ENCODE measurements around the gene CRIP2.

CRIP2 gene

DNA sequence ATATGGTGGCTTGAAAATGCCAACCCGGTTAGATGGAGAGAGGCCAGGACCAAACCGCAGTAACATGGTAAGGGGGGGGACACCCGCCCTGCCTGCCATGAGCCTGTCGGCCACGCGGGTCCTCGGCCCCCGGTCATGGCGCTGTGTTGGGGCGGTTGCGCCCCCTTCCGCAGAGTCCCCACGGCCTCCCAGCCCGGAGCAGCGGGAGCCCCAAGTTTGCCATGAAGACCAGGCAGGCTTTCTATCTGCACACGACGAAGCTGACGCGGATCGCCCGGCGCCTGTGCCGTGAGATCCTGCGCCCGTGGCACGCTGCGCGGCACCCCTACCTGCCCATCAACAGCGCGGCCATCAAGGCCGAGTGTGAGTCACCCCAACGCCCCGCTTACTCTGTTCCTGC is 10.1 kb upstream of the CRIP2 start:
- no peak for DNase-seq (ENCODE audit: low spot score)

DNA sequence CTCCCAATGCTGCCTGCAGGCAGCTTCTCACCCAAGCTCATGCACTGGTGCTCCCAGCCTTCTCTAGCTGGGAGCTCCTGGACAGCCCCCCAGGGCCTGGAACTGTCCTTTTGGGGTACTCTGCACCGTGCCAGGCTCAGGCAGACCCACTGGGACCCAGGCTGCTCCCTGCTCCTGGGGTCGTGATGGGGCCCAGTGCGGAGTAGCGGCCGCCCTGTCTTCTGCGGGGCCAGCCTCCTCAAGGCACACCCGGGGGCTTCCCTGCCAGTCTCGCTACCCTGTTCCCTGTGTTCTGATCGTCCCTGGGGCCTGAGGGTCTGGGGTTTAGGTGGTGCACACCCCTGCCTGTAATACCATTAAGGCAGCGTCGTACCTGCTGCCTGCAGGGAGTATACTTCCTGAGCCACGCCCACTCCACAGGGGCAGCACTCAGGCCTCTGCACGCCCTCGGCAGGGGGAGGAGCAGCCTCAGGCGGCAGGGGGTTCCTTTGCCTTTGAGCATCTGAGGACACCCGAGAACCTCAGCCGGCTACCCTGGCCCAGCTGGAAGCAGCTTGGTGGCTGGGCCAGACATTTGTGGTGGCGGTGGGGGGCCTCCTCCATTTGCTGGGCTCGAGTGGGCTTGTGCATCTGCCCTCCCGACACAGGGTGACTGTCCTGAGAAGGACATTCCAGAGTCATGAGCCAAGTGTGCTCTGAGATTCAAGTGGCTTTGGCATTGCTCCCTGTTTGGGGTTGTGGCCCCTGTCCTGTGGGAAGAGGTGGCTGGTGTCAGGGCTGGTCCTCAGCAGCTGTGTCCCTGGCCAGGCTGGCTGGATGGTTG is 9.2 kb upstream of the CRIP2 start:
- DNase-seq (ENCODE audit: low spot score): no peak

- DNase-seq (ENCODE audit: low spot score): no peak
These were observed 7.9 kb upstream of the CRIP2 start for GRCh38 chr14:105466531-105467248.

DNA sequence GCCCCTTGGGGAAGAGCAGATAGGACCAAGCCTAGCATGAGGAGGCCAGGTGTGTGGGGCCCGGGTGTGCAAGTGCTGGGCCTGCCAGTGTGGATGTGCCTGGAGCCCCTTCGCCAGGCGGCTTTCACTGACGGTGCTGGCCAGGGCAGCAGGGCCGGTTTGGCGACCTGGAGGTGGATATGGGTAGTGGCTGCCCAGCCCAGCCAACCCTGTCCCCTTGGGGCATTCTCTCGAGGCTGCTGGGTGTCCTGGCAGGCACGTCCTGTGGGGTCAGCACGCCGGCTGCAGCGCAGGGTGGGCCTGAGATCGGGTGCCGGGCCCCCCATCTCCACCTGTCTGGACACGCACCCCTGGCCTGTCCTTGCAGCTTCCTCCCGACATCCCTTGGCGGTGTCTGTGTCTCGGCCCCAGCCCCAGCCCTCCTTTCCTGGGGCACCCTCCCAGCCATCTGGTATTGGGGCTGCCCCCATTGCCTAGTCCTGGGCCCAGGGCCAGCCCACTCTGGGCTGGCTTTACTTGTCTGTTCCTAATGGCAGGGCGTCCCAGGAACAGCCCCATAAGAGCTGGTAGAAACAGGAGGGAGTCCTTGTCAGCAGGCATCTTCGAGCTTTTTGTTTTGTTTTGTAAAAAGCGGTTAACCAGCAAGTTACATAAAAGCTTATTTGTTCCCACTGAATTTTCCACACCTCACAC is 7.2 kb upstream of the CRIP2 start:
- no peak for DNase-seq (ENCODE audit: low spot score)

DNA sequence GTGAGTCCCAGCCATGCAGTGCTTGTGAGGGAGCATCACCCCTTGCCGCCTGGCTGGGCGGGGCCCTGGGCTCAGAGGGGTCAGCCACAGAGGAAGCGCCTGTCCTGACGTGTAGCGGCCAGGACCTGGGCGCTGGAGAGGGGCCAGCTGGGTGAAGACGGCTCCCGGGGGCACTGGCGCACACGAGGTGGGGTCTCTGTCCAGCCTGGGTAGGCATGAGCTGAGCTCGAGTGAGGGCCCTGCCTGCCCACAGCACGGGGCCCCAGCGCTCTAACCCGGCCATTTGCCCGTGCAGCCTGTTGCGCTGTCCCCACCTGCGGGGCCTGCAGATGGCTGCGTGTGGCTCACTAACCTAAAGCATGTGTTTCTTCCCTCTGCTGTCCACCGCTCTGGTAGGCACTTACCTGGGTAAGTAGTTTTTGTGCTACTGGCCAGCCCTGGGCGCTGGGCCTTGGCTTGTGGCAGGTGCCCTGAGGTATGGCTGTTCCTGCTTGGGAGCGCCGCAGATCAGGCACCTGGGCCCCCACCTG is 6.6 kb upstream of the CRIP2 start:
- DNase-seq (ENCODE audit: low spot score): no peak

- DNase-seq (ENCODE audit: low spot score): no peak
These were observed 5.9 kb upstream of the CRIP2 start for GRCh38 chr14:105468621-105469241.

GRCh38 chr14:105469456-105470349 is 4.9 kb upstream of the CRIP2 start:
- no peak for DNase-seq (ENCODE audit: low spot score)

- no peak for DNase-seq (ENCODE audit: low spot score)
These were observed 4.0 kb upstream of the CRIP2 start for GRCh38 chr14:105470350-105471296.

DNA sequence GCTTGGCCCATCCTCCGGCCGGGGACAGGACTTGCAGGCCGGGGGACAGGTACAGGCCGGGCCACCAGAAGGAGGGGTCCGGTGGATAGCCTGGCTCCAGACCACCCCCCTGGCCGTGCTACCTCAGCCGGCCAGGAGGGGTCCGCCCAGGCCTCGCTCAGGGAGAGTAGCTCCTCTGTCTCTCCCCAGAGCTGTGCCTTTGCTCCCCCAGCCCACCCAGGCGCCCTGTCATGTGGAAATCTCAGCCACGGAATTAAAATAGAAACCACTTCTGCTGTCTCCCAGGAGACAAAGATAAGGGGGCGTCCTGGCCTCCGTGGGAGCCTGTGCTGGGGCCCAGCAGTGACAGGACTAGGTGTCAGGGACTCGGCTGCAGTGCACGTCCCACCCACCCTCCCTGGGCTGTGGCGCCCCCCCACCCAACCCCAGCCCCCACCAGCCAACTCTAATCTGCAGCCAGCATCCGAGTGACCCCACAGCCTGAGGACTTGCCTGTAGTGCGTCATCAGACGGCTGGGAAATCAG is 3.3 kb upstream of the CRIP2 start:
- no peak for DNase-seq (ENCODE audit: low spot score)

DNA sequence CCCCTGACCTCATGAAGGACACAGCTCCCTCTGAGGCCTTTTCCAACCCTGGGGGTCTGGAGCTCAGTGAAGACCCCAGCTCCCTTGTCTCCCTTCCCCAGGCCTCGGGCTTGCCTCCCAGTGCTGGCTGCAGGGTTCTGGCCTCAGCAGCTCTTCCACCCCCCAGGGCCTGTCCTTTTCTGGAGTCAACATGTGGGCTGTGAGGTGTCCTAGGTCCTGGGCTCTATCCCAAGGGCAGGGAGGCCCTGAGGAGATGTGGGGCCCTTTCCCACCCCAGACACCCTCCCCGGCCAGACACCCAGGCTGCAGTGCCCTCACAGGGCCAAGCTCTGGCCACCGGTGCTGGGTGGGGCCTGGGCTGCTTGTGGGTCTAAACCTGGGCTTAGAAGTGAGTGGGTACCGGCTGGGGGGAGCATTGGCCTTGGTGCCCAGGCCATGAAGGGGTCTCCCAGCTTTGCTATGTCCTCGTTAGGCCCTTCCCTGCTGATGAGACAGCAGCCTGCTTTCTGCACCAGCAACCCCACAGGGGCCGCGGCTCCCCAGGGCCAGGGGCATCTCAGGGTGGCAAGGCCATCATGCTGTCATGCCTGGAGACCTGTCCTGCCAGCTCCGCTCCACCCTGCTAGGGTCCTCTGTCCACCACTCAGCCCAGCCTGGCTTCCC is 2.7 kb upstream of the CRIP2 start:
- DNase-seq (ENCODE audit: low spot score): no peak

GRCh38 chr14:105472486-105472991 is 2.1 kb upstream of the CRIP2 start:
- DNase-seq (ENCODE audit: low spot score): no peak

DNA sequence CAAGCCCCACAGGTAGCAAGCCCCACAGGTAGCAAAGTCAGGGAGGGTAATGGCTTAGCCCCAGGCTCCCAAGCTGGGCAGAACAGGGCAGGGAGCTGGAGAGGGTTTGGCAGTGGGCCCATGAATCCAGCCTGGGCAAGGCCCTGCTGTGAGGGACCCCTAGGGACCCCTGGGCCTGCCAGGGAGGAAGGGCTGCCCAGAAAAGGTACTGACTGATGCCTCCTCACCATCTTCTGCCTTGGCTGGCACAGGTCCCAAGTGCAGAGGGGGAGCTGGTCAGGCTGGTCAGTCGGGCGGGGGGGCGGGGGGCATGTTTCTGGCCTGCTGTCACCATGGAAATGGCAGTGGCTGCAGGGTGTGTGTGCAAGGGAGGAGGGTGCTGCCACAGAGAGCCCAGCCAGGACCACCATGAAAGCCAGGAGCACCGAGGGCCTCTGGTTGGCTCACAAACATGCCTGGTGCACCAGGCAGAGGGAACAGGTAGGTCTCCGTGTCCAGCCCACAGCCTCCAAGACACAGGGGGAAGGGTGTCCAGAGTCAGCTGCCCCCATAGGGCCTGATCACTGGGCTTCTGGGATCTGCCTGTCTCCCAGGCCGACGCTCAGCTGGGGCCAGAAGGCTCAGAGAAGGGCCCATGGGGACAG is 1.5 kb upstream of the CRIP2 start:
- DNase-seq (ENCODE audit: low spot score): no peak

- peak; percentile 86 for DNase-seq (ENCODE audit: low spot score)
These were observed 741 bp upstream of the CRIP2 start for GRCh38 chr14:105473677-105474482.

DNA sequence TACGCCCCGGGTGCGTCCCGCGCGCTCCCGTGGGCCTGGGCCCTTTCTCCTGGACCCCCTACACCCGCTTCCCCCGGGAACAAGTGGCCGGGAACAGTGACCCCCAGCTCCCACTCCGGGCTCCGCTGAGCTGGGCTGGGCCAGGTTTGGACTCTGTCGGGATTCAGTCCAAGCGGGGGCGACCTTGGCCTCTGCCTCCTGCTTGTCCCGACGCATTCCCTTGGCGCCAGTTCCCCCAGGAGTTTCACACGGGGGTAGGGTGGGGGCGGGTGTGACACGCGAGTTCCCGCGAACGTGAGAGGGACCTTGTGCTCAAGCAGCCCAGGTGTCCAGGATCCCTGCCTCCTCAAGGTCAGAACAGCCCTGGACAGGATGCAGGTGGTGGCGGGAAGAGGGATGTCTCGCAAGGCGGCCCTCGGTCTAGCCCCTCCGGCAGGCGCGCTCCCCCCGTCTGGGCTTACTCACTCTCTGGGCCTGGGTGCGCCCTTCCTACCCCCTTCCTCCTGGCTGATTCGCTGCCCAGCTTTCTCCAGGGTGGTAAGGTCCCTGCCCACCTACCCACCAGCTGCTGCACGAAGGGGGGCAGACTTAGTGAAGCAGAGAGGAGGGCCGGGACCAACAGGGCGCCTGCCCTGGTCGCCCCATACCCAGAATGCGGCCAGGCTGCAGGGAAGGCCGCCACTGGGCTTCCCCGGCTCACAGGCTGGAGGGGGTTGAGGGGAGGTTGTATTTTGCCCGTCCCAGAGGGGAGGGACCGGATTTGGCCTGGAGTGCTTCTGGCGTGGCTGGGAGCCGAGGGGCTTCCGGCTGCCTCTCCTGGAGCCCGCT is 862 bp downstream of the CRIP2 start:
- no peak for DNase-seq (ENCODE audit: low spot score)

DNA sequence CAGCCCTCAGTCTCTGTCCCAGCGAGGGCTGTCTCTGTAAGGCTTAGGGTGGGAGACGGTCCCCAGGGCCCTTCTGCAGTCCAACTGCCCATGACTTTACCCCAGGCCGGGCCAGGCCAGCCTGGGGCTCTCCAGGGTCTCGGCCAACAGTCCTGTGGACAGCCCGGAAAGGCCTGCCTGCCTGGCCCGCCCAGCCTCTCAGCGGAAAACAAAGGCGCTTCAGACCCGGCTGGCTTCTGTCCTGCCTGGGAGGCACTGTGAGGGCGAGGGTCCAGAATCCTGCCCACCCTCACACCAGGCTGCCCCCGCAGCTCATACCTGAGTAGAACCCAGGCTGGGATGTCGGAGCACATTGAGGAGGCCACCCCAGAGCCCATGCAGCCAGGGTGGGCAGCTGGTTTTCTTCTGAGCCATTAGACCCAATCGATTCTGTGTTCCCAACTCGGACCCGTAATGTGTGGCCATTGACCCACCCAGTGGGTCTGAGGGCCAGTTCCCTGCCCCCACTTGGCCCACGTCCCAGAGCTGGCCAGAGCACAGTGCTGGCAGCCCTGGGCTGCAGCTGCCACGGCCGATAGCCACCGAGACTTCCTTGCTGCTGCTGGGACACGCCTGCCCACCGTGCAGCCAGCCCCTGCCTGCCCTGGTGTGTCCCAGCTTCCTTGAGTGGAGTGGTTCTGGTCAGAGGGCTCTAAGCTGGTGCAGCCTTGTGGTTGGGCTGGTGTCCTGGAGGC is 1.6 kb downstream of the CRIP2 start:
- DNase-seq (ENCODE audit: low spot score): no peak

Measured in HuH-7.5 (cell line).